ENCODE data around the gene EYA2. TPM values are rescaled to one million over a fixed set of nuclear protein-coding genes. Genes with fewer than 3 reads are reported as not detected.

The EYA2 gene
- total RNA-seq, 1 experiment from 2014 or later, result not detected

GRCh38 chr20:47048054-47048453 is 153.4 kb downstream of the EYA2 start:
- ChIA-PET CTCF (no interaction called here), POLR2A (ENCODE audit: low non-redundant PET) (no interaction called here)
- H3K9me3 ChIP-seq (ENCODE audit: low read depth, low read length, poor library complexity, severe bottlenecking), result no peaks in the 10 kb centered on the region
- no peak overlapping the region for H3K4me3 ChIP-seq (ENCODE audit: low read depth, low read length, poor library complexity, severe bottlenecking)
- TF ChIP-seq CTCF (conservative IDR thresholded peaks at IDR 0.05; ENCODE audit: low read depth, low read length) (no peak), EZH2 (IDR thresholded peaks at IDR 0.05; ENCODE audit: borderline replicate concordance, low read depth, low read length, poor library complexity, severe bottlenecking) (no peak)
- no peaks in the 10 kb centered on the region for H3K4me1 ChIP-seq (ENCODE audit: insufficient read depth, low read length, poor library complexity, severe bottlenecking)
- intact Hi-C loops (cut with micrococcal nuclease; ENCODE audit: unreplicated experiment), result no loop called here
- peaks cover 16% of the 10 kb centered on the region for H3K27me3 ChIP-seq (replicated peaks; ENCODE audit: insufficient read depth, low read depth, low read length, poor library complexity)
- no peaks in the 10 kb centered on the region for H3K36me3 ChIP-seq (ENCODE audit: insufficient read depth, low read length, poor library complexity, severe bottlenecking)
- no TSS peak for BruUV-seq (replicated peaks)
- H3K27ac ChIP-seq (ENCODE audit: low read depth, low read length, poor library complexity, severe bottlenecking), result no peak overlapping the region
- DNase-seq (ENCODE audit: low spot score), result no peak

GRCh38 chr20:47049771-47050170 is 155.1 kb downstream of the EYA2 start:
- Histone ChIP-seq H3K27ac (ENCODE audit: low read depth, low read length, poor library complexity, severe bottlenecking) (no peak overlapping the region), H3K36me3 (ENCODE audit: insufficient read depth, low read length, poor library complexity, severe bottlenecking) (no peaks in the 10 kb centered on the region), H3K4me1 (ENCODE audit: insufficient read depth, low read length, poor library complexity, severe bottlenecking) (no peaks in the 10 kb centered on the region), H3K27me3 (replicated peaks; ENCODE audit: insufficient read depth, low read depth, low read length, poor library complexity) (peaks cover 16% of the 10 kb centered on the region), H3K9me3 (ENCODE audit: low read depth, low read length, poor library complexity, severe bottlenecking) (no peaks in the 10 kb centered on the region), H3K4me3 (ENCODE audit: low read depth, low read length, poor library complexity, severe bottlenecking) (no peak overlapping the region)
- no TSS peak for BruUV-seq (replicated peaks)
- DNase-seq (ENCODE audit: low spot score), result no peak
- intact Hi-C loops (cut with micrococcal nuclease; ENCODE audit: unreplicated experiment), result no loop called here
- ChIA-PET POLR2A (ENCODE audit: low non-redundant PET) (no interaction called here), CTCF (no interaction called here)
- TF ChIP-seq EZH2 (IDR thresholded peaks at IDR 0.05; ENCODE audit: borderline replicate concordance, low read depth, low read length, poor library complexity, severe bottlenecking) (no peak), CTCF (conservative IDR thresholded peaks at IDR 0.05; ENCODE audit: low read depth, low read length) (no peak)

GRCh38 chr20:47050996-47051395 is 156.4 kb downstream of the EYA2 start:
- Histone ChIP-seq H3K27me3 (replicated peaks; ENCODE audit: insufficient read depth, low read depth, low read length, poor library complexity) (peaks cover 20% of the 10 kb centered on the region), H3K36me3 (ENCODE audit: insufficient read depth, low read length, poor library complexity, severe bottlenecking) (no peaks in the 10 kb centered on the region), H3K9me3 (ENCODE audit: low read depth, low read length, poor library complexity, severe bottlenecking) (no peaks in the 10 kb centered on the region), H3K4me1 (ENCODE audit: insufficient read depth, low read length, poor library complexity, severe bottlenecking) (no peaks in the 10 kb centered on the region), H3K27ac (ENCODE audit: low read depth, low read length, poor library complexity, severe bottlenecking) (no peak overlapping the region), H3K4me3 (ENCODE audit: low read depth, low read length, poor library complexity, severe bottlenecking) (no peak overlapping the region)
- ChIA-PET CTCF (no interaction called here), POLR2A (ENCODE audit: low non-redundant PET) (no interaction called here)
- no peak for TF ChIP-seq EZH2 (IDR thresholded peaks at IDR 0.05; ENCODE audit: borderline replicate concordance, low read depth, low read length, poor library complexity, severe bottlenecking)
- no peak for TF ChIP-seq CTCF (conservative IDR thresholded peaks at IDR 0.05; ENCODE audit: low read depth, low read length)
- BruUV-seq (replicated peaks), result no TSS peak
- intact Hi-C loops (cut with micrococcal nuclease; ENCODE audit: unreplicated experiment), result no loop called here
- no peak for DNase-seq (ENCODE audit: low spot score)

Measured in A673 (cell line).